Measurements from ENCODE around the gene SUN1. TPM values are rescaled to one million over a fixed set of nuclear protein-coding genes. Genes with fewer than 3 reads are reported as not detected.

Gene SUN1
- total and polyA plus RNA-seq, 2 of the 8 experiments (the other 6 are each of a cell fraction or from before 2014, with no cell fraction given) = 108 to 158 TPM

- H3K27ac ChIP-seq (ENCODE audit: low read depth, low read length) = no peak overlapping the region
- no peak overlapping the region for H2BK120ac ChIP-seq (replicated peaks; ENCODE audit: low read depth, low read length)
- H3K18ac ChIP-seq (ENCODE audit: extremely low read depth, low read length) = no peak overlapping the region
- H2BK12ac ChIP-seq (ENCODE audit: low read depth, low read length) = no peak overlapping the region
- no peaks in the 10 kb centered on the region for H3K27me3 ChIP-seq (replicated peaks in 1 of 4; ENCODE audit: control insufficient read depth in 3 of 4, extremely low read depth in 1 of 4, insufficient read depth in 3 of 4, low read length in 3 of 4)
- POLR2A ChIA-PET (ENCODE audit: partially characterized antibody) = interaction anchor here (1.0 kb wide), 1 partner anchor 27 kb away, joined by 3 read pairs; no protein-coding TSS in a partner anchor
- no peak overlapping the region for H3K9ac ChIP-seq (replicated peaks in 1 of 4; ENCODE audit: extremely low read depth in 1 of 4, low read depth in 3 of 4, low read length in 3 of 4)
- no peak overlapping the region for H2BK20ac ChIP-seq (ENCODE audit: low read length)
- no peaks in the 10 kb centered on the region for H3K4me1 ChIP-seq (replicated peaks in 1 of 4; ENCODE audit: control insufficient read depth in 3 of 4, insufficient read depth in 4 of 4, low read length in 3 of 4)
- no peak overlapping the region for H3K56ac ChIP-seq (replicated peaks; ENCODE audit: insufficient read length, low read depth, low read length)
- H4K91ac ChIP-seq (replicated peaks; ENCODE audit: insufficient read length, low read length) = no peak overlapping the region
- H4K20me1 ChIP-seq (replicated peaks in 1 of 2; ENCODE audit: control insufficient read depth in 1 of 2, insufficient read depth in 2 of 2, low read length in 2 of 2) = no peaks in the 10 kb centered on the region
- no peak overlapping the region for H3K4ac ChIP-seq (replicated peaks; ENCODE audit: insufficient read length, low read depth, low read length)
- H3K79me2 ChIP-seq (ENCODE audit: control insufficient read depth in 1 of 2, insufficient read depth in 2 of 2, low read length in 2 of 2) = no peaks in the 10 kb centered on the region
- DNase-seq (ENCODE audit: low read depth in 1 of 2, low spot score in 2 of 2) (no peak), FAIRE-seq (no peak)
- WGBS, 2 experiments (ENCODE audit: extremely low coverage in 1 of 2, insufficient coverage in 1 of 2, insufficient read length in 1 of 2, insufficient replicate concordance in 2 of 2, low coverage in 1 of 2, low lambda C conversion rate in 2 of 2, missing lambda C conversion rate in 1 of 2) = 94% methylated on average over 21 of the region's 31 CpGs; no CpG with 5 or more reads in 1 of the 2 experiments
- CTCF ChIA-PET (ENCODE audit: partially characterized antibody) = no interaction called here
- no peak overlapping the region for H3K14ac ChIP-seq (ENCODE audit: insufficient read length)
- H3K23me2 ChIP-seq (ENCODE audit: low read depth, low read length) = no peaks in the 10 kb centered on the region
- H4K8ac ChIP-seq (ENCODE audit: extremely low read depth, insufficient read depth, low read length) = peak overlapping the region; percentile 71; the same call in 1 of the 2 replicates
- H2AK5ac ChIP-seq (ENCODE audit: low read depth, low read length) = no peak overlapping the region
- no peaks in the 10 kb centered on the region for H3K36me3 ChIP-seq (ENCODE audit: control insufficient read depth in 2 of 4, insufficient read depth in 4 of 4, low read length in 3 of 4)
- no peak overlapping the region for H3K4me3 ChIP-seq (ENCODE audit: extremely low read depth in 1 of 4, insufficient read depth in 2 of 4, low read depth in 3 of 4, low read length in 4 of 4)
- H2AFZ ChIP-seq (ENCODE audit: low read length) = no peak overlapping the region
- H2BK5ac ChIP-seq (ENCODE audit: low read depth, low read length) = no peak overlapping the region
- H4K5ac ChIP-seq (ENCODE audit: insufficient read length, low read depth, low read length) = no peak overlapping the region
- no peak overlapping the region for H3K23ac ChIP-seq (ENCODE audit: insufficient read length)
- peaks cover 3 to 6% of the 10 kb centered on the region in 2 experiments; a peak in 2 of 4 replicates for H3K9me3 ChIP-seq (ENCODE audit: insufficient read depth in 2 of 2, low read depth in 1 of 2, low read length in 1 of 2)
- no peaks in the 10 kb centered on the region for H3K79me1 ChIP-seq (ENCODE audit: low read depth, low read length)
- H3K4me2 ChIP-seq (ENCODE audit: insufficient read depth in 1 of 2, low read depth in 2 of 2, low read length in 2 of 2) = no peak overlapping the region
- no peak overlapping the region for H2BK15ac ChIP-seq (ENCODE audit: low read length)
- no peak for TF ChIP-seq MAX (IDR thresholded peaks at IDR 0.05)
- no peak for TF ChIP-seq RAD21 (IDR thresholded peaks at IDR 0.05 in 1 of 2, conservative IDR thresholded peaks at IDR 0.05 in 1 of 2; ENCODE audit: low read depth in 2 of 2, low read length in 2 of 2)
- TF ChIP-seq CREB1 (IDR thresholded peaks at IDR 0.05) = no peak
- no peak for TF ChIP-seq RBBP5 (IDR thresholded peaks at IDR 0.05; ENCODE audit: borderline replicate concordance, low read depth, low read length)
- no peak for TF ChIP-seq EZH2 (IDR thresholded peaks at IDR 0.05; ENCODE audit: low read depth, low read length, severe bottlenecking)
- TF ChIP-seq TEAD4 (IDR thresholded peaks at IDR 0.05; ENCODE audit: low read depth, low read length) = no peak
- no peak for TF ChIP-seq SRF (IDR thresholded peaks at IDR 0.05; ENCODE audit: low read depth, low read length)
Measured at GRCh38 chr7:794671-795329, 37.5 kb upstream of the SUN1 start.
